Measurements from ENCODE around the gene BICD2. TPM values are rescaled to one million over a fixed set of nuclear protein-coding genes. Genes with fewer than 3 reads are reported as not detected.

Gene BICD2
- total RNA-seq, 1 donor from 2014 or later = 31.0 TPM

- intact Hi-C loops (cut with DNase I) = no loop called here
- no peak for ATAC-seq
- DNase-seq (ENCODE audit: low spot score) = peak; percentile 42
Measured at GRCh38 chr9:92754091-92754745, 10.4 kb downstream of the BICD2 start.

- intact Hi-C loops (cut with DNase I) = no loop called here
- no peak for DNase-seq (ENCODE audit: low spot score)
- no peak for ATAC-seq
Measured at GRCh38 chr9:92752812-92753404, 11.7 kb downstream of the BICD2 start.

DNA sequence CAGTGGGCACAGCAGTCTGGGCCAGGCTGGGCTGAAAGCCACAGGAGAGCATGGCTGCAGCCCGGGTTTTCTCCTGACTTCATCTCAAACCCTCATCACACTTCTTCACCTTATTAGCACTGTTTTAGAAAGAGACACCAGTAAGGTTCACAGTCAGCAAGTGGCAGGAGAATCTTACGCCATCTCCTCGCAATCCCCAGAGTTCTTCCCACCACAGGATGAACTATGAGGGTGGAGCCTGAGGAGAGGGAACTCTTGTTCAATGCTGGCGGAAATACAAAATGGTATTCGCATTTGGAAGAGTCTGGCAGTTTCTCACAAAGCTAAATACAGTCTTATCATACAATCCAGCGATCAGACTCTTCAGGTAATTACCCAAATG, 14.7 kb downstream of the BICD2 start:
- intact Hi-C loops (cut with DNase I) = no loop called here
- ATAC-seq = peak; percentile 85

DNA sequence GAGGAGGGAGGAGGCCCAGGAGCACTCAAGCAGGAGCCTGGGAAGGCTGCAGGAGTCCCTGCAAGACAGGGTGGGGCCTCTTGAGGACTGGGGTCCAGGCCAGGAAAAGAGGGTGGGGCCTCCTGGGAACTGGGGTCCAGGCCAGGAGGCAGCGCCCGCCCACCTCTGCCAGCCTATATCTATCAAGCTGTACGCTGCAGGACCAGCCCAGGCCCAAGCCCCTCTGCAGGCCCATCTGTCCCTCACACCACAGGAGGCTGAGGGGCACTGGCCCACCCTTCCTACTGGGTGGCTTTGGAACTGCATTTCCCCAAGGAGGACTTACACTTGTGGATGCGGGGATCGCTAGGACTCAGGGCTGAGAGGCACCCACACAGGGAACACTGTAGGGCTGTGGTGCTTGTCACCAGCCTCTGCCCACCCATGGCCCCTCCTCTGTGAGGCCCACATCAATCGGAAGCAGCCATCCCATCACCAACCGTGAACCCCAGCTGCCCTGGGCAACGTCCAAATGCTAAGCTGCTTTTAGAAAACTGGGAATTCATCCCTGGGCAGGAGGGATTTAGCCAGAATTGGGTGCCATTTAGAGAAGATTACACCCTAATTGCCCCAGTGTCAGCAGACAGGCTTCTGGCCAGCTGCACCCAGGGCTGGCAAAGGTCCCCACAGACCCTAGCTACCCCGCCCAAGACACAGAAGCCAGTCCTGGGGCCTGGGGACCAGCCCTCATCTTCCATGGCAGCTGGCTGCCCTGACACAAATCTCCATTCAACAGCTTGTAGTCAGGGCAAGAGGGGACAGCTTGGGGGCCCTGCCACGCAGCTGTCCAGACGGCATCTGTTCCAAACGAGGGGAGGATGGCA, 15.3 kb downstream of the BICD2 start:
- intact Hi-C loops (cut with DNase I) = no loop called here
- ATAC-seq = no peak
- DNase-seq (ENCODE audit: low spot score) = no peak

More for the DNA sequence above, 14.7 kb downstream of the BICD2 start:
- peak; percentile 37 for DNase-seq (ENCODE audit: low spot score)

DNA sequence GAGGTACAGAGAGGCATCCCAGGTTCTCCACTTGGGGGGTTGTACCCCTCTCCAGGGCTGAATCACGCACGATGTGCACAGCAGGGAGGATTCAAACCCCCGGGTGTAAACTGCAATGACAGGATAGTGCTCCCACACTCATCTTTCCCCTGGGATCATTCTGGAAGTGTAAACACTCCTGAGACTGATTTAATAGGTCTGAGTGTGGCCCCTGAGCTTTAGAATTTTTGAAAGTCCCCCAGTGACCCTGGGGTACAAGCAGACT, 16.5 kb downstream of the BICD2 start:
- intact Hi-C loops (cut with DNase I) = no loop called here
- ATAC-seq = no peak
- no peak for DNase-seq (ENCODE audit: low spot score)

DNA sequence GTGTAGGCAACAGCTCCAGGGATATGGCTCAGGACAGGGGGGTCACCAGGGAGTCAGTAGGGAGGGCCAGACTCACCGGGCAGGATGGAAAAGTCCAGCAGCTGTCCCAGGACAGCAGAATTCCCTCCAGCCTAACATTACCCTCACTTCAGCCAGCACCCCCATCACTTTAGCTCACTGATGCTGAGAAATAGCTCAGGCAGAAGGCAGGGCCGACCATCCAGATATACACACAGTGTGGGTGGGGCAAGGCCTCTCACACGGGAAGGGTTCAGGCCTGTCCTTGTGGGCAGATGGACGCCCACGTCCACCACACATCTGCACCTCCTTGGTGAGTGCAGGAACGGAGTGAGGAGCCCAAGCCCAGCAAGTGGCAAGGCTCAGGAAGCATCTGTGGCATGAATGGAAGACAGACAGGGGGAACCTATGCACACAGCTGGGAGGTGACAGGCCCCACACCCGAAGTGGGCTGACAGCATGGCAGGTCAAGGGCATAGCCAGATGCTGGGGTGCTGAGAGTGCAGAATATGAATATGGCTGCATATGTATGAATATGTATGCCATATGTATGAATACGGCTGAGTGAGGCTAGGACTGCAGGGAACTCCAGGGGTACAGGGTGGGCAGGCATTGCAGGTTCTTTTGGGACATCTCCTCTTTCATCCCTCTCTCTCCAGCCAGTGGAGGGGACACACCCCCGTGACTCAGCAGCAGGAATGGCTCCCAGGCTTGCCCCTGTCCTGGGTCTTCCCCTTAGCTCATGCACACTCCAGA, 17.0 kb downstream of the BICD2 start:
- intact Hi-C loops (cut with DNase I) = no loop called here
- DNase-seq (ENCODE audit: low spot score) (no peak), ATAC-seq (peak; percentile 26)

- ATAC-seq = peak; percentile 45
Measured at GRCh38 chr9:92746567-92747458, 17.8 kb downstream of the BICD2 start.

DNA sequence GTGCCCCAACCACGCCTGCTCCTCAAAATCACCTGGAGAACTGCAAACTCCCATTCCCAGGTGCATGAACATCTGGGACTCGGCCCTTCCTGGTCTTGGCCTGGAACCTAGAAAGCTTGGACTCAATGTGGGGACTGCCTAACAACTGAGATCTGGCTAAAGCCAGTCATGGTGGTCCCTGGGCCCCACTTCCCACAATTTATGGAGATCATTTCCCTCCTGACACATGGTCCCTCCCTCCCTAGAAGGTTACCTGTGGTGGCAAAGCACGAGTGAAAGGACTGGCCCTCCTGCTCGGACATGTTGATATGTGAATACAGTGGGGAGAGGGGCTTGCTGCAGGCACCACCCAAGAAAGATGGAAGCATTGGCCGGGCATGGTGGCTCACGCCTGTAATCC, 18.8 kb downstream of the BICD2 start:
- intact Hi-C loops (cut with DNase I) = no loop called here
- ATAC-seq (no peak), DNase-seq (ENCODE audit: low spot score) (peak; percentile 33)

More at GRCh38 chr9:92746567-92747458, 17.8 kb downstream of the BICD2 start:
- DNase-seq (ENCODE audit: low spot score) = peak; percentile 42
- intact Hi-C loops (cut with DNase I) = no loop called here

GRCh38 chr9:92745331-92745730, 19.3 kb downstream of the BICD2 start:
- intact Hi-C loops (cut with DNase I) = no loop called here
- ATAC-seq (no peak), DNase-seq (ENCODE audit: low spot score) (peak; percentile 47)

- ATAC-seq (no peak), DNase-seq (ENCODE audit: low spot score) (no peak)
- intact Hi-C loops (cut with DNase I) = no loop called here
Measured at GRCh38 chr9:92740969-92741368, 23.7 kb downstream of the BICD2 start.

- peak; percentile 25 for ATAC-seq
- intact Hi-C loops (cut with DNase I) = no loop called here
- peak; percentile 57 for DNase-seq (ENCODE audit: low spot score)
Measured at GRCh38 chr9:92740446-92740961, 24.1 kb downstream of the BICD2 start.

DNA sequence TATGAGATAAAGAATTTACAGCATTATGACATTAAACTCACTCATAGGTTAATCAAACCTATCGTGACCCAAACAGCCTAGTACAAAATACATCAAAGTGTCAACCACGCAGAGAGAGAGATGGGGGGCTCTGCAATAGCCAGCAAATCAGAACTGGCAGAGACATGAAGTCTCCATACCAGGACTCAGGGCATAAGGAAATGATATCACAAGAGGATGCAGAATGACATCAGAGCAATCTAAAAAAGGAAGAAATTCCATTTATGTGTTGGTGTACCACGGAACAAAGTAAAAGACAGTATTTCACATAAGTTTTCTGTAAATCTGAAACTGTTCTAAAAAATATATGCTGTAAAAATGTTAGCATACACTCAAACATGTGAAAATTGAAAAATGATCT, 24.6 kb downstream of the BICD2 start:
- intact Hi-C loops (cut with DNase I) = no loop called here
- DNase-seq (ENCODE audit: low spot score) (no peak), ATAC-seq (peak; percentile 19)

DNA sequence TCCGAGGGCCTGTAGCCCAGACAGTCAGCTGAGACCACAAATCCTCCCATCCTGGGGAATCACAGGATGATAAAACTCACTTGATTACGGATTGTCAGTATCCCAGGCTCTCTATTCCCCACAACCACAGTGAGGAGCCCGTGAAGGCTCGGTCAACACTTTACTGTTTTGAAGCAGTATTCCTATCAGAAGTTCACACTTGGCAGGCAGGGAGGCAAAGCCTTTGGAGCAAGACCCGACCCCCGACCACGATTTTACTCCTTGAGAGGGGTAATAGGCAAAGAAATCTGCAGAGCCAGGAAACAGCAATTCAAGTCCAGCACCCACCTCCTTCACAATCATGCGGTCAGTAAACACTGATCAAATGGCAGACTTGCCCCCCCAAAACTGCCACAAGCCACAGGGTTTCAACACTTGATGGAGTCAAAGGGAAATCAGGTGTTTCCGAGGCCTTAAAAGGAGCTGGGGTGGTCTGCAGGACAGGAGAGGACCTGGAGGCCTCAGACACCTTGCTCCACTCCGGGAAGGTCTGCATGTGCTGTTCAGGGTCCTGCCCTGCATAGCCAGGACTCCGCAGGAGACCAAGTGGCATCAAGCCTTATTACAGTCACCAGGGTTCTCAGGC, 25.2 kb downstream of the BICD2 start:
- ATAC-seq (peak; percentile 33), DNase-seq (ENCODE audit: low spot score) (peak; percentile 45)
- intact Hi-C loops (cut with DNase I) = no loop called here

DNA sequence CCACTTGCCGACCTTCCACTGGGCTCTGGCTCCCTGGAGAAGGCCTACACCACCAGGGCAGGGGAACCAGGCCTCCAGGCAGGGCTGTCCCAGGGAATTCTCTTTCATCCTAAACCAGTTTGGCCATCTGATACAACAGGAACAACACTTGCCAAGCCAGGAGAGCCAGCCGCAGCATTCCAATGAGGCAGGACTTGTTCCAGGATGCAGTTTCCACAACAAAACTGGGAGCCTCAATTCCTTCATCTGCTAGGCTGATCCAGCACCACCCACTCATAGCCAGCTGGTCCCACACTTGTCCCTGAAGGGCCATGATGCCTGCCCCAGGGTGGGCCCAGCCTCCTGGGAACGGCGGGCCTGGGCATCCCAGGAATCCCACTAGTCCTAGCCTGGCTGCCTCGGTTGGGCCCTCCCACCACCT, 26.0 kb downstream of the BICD2 start:
- intact Hi-C loops (cut with DNase I) = no loop called here
- peak; percentile 53 for DNase-seq (ENCODE audit: low spot score)
- peak; percentile 60 for ATAC-seq

DNA sequence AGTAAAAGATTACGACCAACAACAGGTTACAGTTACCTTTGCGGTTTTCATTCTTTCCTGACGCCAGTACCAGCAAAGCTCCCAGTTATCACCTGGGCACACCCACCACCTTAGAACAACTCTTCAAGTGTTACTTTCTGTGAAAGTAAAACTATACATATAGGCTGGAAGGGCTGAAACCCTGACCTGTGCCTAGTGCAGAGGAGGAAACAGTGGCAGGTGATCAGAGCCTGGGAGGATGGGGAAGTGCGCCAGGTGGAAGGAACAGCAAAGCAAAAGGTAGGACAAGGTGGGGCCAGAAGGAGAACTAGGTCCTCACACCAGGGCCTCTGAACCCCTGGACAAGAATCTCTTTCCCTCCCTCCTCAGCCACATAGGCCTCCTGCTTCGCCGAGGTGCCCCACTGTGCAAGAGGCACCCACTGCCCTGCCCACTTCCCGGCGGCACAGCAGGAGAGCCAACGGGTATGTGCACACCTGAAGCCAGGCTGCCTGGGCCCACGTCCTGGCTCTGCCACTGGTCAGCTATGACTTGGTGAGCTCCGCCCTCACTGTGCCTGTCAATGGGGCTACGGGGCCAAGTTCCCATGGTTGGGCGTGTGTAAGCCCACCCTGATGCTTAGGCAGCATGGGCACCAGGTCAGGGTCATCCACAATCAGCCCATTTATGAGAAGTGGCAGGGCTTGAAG, 26.9 kb downstream of the BICD2 start:
- ATAC-seq (no peak), DNase-seq (ENCODE audit: low spot score) (peak; percentile 52)
- intact Hi-C loops (cut with DNase I) = no loop called here

DNA sequence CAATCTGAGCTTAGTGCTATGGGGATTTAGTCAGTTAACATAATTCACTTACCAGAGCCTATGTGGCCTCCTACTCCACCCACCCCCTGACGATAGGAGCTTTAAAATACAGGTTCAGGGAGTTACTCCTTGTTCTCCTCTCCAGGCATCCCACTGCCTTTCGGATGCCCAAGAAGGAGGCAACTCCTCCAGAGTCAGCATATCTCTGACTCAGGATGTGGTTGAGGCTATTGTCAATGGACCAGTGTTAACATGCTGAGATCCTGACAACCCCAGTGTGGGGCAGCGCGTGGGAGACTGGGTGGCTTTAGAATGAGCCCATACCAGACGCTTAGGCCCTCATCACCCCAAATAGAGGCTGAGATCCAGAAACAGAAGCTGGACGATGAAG, 27.4 kb downstream of the BICD2 start:
- ATAC-seq (no peak), DNase-seq (ENCODE audit: low spot score) (peak; percentile 49)
- intact Hi-C loops (cut with DNase I) = no loop called here

DNA sequence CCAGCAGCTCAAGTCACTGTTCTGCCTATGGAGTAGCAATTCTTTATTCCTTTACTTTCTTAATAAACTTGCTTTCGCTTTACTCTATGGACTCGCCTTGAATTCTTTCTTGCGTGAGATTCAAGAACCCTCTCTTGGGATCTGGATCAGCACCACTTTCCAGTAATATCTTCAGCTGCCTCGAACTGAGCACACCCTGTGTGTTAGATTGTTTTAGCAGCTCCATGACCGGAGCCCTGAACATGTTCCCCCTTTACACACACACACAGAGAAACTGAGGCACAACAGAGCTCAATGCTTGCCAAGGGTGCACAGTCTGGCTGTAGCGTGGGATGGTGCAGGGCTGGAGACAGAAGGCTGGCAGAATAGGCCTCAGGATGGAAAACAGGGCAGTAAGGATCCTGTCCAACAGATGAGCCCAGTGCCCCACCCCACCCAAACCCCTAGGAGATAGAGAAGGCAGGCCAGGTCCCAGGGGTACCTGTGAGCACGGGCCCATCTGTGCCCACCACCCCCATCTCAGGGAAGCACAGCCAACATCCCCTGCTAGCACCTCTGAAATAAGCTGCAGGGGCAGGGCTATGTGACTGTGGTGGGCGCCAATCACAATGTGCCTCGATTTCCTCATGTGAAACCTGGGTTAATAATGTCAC, 27.9 kb downstream of the BICD2 start:
- intact Hi-C loops (cut with DNase I) = no loop called here
- DNase-seq (ENCODE audit: low spot score) (peak; percentile 42), ATAC-seq (peak; percentile 36)

All from sciatic nerve (tissue), 2 donors.